Stimulated activated CD4-positive, alpha-beta T cell treated with anti-CD3 and anti-CD28 coated beads, Interleukin-12 subunit alpha, Interleukin-12 subunit beta, amount 100 ng/mL, for 4 hours (primary cell): ENCODE measurements around the gene P2RY8.
"Not testable (repeated sequence)": the region's sequence is repeated elsewhere in the genome, so short reads cannot be mapped to it uniquely, and the experiment has no call there.

Experiments used
- DNase-seq: peaks from one replicate; pipeline ENCODE4 v3.0.0-alpha.2; 2020

The P2RY8 gene

DNA sequence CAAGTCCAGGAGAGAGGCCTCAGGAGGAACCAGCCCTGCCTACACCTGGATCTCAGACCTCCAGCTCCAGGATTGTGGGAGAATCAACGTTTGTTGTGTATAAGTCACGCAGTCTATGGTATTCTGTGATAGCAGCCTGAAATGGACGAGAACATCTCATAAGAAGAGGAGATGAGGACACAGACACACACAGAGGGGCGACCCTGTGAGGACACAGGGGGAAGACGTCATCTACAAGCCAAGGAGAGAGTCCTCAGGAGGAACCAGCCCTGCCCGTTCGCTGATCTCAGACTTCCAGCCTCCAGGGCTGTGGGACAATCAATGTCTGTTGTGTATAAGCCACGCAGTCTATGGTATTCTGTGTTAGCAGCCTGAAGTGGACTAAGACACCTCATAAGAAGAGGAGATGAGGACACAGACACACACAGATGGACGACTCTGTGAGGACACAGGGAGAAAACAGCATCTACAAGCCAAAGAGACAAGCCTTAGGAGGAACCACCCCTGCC, 20.3 kb downstream of the P2RY8 start:
- no peak for DNase-seq

DNA sequence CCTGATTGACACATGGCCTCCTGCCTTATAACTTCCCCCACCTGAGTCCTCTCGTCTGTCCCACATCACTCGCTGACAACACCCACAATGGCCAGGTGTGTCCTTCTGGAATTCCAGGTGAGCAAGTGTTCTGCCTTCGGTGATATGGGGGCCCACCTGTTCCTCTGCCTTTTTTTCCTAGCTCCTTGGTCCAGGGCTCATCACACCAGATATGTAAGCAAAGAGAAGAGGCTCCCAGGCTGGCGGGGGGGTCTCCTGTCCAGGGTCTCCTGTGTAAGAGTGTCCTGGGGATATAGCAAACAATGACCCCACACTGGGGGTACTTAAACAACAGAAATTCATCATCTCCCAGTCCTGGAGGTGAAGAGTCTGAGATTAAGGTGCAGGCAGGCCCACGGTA, 25.2 kb downstream of the P2RY8 start:
- no peak for DNase-seq

DNA sequence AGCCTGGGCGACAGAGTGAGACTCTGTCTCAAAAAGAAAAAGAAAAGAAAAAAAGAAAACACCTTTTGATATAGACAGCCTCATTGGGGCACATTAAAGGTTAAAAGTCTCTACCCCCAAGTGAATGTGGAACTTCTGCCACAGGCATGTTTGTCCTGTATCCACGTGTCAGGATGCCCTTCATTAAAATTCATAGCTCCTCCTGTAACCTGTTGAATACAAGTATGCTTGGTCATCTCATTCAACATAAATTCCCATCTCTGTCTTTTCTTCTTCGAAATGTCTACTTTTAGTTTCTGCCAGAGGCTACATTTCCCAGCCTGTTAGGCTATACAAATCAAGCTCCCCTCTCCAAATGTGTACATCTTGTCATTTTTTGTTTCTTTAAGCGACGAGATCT, 25.8 kb downstream of the P2RY8 start:
- DNase-seq: no peak

DNA sequence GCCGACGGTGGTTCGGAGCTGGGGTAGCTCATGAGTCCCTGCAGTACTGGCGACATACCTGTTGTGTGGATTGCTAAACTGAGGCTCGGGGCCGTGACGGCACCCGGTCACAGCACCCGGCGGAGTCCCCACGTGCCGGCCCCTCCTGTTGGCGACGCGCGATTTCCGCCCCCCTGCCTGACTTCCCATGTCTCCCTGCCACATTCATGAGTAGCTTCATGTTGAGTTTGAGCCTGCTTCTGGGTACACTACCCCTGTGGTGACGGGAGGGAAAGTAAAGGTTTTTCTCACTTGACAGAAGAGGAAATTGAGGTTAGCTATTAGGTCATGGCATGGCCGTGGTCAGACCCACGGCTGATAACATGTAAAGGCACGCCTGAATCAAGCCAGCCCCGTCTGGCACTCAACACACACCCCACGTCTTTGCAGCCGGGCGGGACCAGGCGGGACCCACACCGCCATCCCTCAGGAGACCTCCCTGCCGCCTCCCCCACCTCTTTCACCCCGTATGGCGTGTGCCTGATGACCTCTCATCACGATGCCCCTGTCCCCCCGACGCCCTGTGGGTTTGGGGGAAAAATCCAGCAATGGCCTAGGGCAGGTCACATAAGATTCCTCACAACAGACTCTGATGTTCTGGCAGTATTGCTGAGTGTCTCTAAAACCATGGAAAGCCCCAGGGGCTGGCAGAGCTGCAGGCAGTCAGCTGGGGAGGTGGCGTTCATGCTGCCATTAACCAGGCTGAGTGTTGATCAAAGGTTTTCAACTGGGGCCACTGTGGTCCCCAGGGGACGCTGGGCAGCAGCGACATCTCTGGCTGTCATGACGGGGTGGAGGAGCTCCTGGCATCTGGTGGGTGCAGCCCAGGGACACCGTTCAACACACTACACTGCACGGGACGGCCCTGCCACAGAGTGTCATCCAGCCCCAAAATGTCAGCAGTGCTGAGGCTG, 29.2 kb downstream of the P2RY8 start:
- DNase-seq: no peak

GRCh38 chrX:1506916-1507315, 30.1 kb downstream of the P2RY8 start:
- DNase-seq: no peak

DNA sequence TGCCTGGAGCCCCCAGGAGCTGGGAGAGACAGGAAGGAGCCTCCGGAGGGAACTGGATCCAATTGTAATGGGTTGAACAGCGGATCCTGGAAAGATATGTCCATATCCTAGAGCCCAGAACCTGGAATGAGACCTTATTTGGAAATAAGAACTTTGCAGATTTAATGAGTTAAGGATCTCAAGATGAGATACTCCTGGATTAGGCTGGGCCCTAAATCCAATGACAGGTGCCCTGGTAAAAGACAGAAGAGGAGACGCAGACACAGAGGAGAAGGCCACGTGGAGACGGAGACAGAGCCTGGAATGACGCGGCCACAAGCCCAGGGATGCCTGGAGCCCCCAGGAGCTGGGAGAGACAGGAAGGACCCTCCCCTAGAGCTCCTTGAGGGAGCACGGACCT, 34.1 kb downstream of the P2RY8 start:
- no peak for DNase-seq

DNA sequence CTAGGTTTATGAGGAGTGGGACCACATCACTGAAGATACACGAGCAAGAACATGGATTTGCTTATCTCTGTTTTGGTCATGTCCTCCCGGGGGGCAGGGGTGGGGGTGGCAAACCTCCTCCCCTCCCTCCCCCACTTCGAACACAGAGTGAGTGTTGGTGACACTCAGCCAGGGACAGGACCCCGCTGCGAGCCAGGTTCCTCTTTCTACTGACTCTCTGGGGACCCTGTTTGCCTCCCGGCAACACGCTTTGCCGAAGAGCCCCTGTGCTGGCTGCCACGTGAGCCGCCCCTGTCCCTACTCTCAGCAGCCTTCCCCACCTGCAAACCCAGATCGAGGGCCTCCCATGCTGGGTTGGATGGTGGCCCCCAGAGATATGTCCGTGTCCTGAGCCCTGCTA, 34.7 kb downstream of the P2RY8 start:
- DNase-seq: no peak

- no peak for DNase-seq
Measured at GRCh38 chrX:1500701-1501624, 36.0 kb downstream of the P2RY8 start.

GRCh38 chrX:1496076-1496475, 40.9 kb downstream of the P2RY8 start:
- DNase-seq: no peak

DNA sequence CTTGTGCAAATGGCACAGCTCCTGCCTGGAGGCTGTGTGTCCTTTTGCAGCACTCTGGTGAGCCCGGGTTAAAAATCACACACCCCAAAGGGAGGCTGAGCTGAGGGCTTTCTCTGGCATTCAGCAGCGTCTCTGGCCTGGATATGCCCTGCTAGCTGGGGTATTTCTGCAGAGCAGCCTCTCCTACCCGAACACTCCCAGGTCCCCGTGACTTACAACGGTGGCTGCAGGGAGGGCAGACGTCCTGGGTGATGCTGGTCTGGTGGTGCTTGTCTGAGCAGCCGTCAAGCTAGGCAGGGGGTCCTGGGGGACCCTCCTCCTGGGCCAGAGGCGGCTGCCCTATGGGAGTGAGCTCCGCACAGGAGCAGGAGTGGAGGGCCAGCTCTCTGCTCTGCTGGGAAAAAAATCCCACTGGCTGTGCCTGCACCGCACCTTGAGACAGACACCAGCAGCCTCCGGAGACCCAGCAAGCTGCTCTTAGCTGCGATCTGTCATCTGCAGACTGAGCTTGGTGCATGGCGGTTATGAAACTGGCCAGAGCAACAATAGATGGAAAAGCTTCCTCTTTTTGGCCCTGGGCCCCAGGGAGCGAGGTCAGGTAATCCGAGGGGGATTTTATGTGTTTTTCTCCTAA, 43.0 kb downstream of the P2RY8 start:
- no peak for DNase-seq

DNA sequence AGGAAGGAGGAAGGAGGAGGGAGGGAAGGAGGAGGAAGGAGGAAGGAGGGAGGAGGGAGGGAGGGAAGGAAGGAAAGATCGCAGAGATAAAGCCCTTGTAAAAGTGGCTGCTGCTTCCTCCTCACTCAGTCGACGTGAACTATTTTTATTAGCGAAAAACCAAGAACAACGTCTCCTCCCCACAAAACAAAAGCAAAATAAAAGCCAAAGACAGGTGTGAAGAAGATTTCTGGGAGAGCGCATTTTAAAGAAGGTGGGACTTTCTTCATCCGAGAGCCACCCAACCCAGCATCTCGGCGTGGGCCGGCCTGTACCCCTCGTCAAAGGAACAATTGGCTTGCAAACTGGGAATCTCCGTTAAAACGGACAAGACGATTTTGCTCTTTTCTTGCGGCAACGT, 43.6 kb downstream of the P2RY8 start:
- DNase-seq: no peak

DNA sequence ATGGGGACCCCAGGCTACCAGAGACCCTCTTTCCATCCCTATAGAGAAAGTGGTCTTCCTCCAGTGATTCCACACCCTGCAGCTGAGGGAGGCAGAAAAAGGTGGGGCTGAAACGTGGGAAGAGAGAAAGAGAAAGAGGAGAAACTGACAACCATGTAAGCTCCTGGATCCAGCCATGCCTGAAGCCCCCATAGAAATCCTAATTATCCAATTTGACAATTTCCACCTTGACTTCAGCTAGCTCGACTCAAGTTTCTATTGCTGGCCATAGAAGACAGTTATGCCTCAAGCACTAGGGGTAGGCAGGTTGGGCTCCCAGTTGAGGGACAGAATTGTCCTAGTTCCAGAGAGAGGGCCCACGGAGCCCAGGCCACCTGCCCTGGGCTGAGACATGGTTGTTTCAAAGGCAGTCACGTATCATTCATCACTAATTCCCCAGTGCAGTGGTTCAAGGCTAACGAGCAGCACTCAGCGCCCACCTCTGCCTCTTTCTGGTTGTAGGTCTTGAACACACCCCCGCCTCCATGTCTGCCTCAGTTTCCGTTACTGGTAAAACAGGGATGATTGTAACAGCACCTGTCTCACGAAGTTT, 44.5 kb downstream of the P2RY8 start:
- DNase-seq: no peak

- DNase-seq: no peak
Measured at GRCh38 chrX:1491851-1492349, 45.1 kb downstream of the P2RY8 start.

DNA sequence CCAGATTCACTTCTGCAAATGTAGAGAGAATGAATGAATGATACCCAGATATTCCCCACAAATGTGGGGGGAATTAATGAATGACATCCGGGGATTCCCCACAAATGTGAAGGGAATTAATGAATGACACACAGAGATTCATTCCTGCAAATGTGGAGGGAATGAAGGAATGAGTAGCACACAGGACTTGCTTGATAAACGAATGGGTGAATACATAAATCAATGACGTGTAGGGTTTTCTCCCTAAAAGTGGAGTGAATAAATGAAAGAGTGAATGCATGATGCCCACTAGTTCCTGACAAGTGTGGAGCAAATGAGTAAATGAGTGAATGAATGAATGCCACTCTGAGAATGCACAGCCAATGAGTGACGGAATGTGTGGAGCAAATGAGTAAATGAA, 45.7 kb downstream of the P2RY8 start:
- not testable (repeated sequence) for DNase-seq

DNA sequence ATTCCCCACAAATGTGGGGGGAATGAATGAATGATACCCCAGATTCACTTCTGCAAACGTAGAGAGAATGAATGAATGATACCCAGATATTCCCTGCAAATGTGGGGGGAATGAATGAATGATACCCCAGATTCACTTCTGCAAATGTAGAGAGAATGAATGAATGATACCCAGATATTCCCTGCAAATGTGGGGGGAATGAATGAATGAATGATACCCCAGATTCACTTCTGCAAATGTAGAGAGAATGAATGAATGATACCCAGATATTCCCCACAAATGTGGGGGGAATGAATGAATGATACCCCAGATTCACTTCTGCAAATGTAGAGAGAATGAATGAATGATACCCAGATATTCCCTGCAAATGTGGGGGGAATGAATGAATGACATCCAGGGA, 46.3 kb downstream of the P2RY8 start:
- not testable (repeated sequence) for DNase-seq

DNA sequence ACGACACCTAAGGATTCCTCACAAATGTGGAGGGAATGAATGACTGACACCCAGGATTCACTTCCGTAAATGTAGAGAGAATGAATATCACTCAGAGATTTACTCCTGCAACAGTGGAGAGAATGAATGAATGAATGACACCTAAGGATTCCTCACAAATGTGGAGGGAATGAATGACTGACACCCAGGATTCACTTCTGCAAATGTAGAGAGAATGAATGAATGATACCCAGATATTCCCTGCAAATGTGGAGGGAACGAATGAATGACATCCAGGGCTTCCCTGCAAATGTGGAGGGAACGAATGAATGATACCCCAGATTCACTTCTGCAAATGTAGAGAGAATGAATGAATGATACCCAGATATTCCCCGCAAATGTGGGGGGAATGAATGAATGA, 47.6 kb downstream of the P2RY8 start:
- not testable (repeated sequence) for DNase-seq

DNA sequence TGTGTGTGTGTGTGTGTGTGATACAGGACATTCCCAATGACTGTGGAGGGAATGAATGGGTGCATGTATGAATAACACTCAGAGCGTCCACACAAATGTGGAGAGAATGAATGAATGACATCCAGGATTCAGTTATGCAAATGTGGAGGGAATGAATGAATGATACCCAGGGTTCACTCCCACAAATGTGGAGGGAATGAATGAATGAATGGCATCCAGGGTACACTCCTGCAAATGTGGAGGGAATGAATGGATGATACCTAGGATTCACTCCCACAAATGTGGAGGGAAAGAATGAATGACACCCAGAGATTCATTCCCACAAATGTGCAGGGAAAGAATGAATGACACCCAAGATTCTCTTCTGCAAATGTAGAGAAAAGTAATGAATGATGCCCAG, 48.2 kb downstream of the P2RY8 start:
- no peak for DNase-seq

GRCh38 chrX:1488141-1488540, 48.8 kb downstream of the P2RY8 start:
- no peak for DNase-seq

- DNase-seq: no peak
Measured at GRCh38 chrX:1487401-1487800, 49.6 kb downstream of the P2RY8 start.

DNA sequence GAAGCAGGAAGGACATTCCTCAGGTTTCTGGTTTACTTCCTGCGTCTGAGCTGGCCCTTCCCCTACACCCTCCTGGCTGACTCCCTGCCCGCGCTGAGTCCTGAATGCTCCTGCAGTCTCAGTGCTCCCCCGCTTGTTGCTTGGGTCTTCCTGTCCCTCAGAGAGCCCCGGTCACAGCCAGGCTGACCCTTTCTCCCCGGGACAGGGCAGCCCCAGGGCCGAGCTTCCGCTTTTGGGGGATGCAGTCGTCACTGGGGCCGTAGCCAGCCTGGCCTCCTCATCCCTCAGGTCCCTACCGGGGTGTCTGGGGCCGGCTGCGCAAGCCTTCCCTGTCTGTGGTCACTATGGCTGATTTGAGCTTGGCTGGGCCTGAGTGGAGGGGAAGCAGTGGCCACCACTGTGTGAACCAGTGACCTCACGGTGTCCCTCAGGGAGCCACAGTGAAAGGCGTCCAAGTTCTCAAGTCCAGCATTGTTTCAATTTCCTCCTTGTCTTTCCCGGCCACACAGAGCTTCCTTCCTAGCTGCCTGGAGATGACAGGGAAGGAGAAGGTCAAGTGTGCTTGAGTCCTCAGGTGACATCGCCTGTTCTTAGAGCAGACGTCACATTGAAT, 50.1 kb downstream of the P2RY8 start:
- no peak for DNase-seq

DNA sequence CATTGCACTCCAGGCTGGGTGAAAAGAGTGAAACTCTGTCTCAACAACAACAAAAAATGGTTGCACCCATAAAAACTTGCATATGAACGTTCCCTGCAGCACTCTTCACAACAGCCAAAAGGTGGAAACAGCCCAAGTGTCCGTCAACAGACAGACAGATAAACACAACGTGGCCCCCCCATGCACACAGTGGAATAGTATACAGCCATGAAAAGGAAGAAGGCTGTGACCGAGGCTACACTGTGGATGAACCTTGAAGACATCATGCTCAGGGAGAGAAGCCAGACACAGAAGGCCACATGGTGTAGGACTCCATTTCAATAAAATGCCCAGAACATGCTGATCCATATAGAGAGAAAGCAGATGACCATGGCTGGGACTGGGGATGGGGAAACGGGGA, 50.8 kb downstream of the P2RY8 start:
- DNase-seq: no peak

GRCh38 chrX:1485033-1485432, 52.0 kb downstream of the P2RY8 start:
- no peak for DNase-seq
